Fibroblast of lung (primary cell): ENCODE results near the gene CDK11B. TPM values are rescaled to one million over a fixed set of nuclear protein-coding genes. Genes with fewer than 3 reads are reported as not detected.

Source experiments
- DNase-seq, 2 donors: peaks; one replicate each; pipeline versions ENCODE4 v3.0.0 to v3.0.0-alpha.2; 2010; ENCODE audit warnings: low read depth in 2 of 2
- H2AFZ ChIP-seq: 2 replicates; pipeline ENCODE4 v1.5.1; 2012; ENCODE audit warnings: low read length, control low read depth, inconsistent platforms
- H3K27ac ChIP-seq: 2 replicates; pipeline ENCODE4 v1.5.1; 2011; ENCODE audit warnings: low read length, control low read depth; ENCODE audit not compliant: insufficient read depth
- H3K27me3 ChIP-seq: 2 replicates; pipeline ENCODE4 v1.5.1; 2011; ENCODE audit warnings: mild to moderate bottlenecking, low read length; ENCODE audit not compliant: control insufficient read depth, insufficient read depth
- H3K36me3 ChIP-seq: 2 replicates; pipeline ENCODE4 v1.5.1; 2011; ENCODE audit warnings: low read length; ENCODE audit not compliant: control insufficient read depth, insufficient read depth
- H3K4me1 ChIP-seq: 2 replicates; pipeline ENCODE4 v1.5.1; 2011; ENCODE audit warnings: low read length; ENCODE audit not compliant: control insufficient read depth, insufficient read depth; ENCODE audit errors: extremely low read depth
- H3K4me2 ChIP-seq: 2 replicates; pipeline ENCODE4 v1.5.1; 2011; ENCODE audit warnings: low read length, control low read depth; ENCODE audit not compliant: insufficient read depth; ENCODE audit errors: extremely low read depth
- H3K4me3 ChIP-seq, 4 experiments: fragments of 200-600 bp in 1 of 4; sonication (generic) in 1 of 4; replicated peaks in 1 of 4; 2 replicates each; pipeline ENCODE4 v1.5.1; 2011 to 2016; ENCODE audit warnings: low read length in 4 of 4, low read depth in 3 of 4, mild to moderate bottlenecking in 3 of 4, control low read depth in 2 of 4, inconsistent platforms in 1 of 4, mixed read lengths in 1 of 4; ENCODE audit not compliant: insufficient read depth in 1 of 4; ENCODE audit errors: control extremely low read depth in 1 of 4
- H3K79me2 ChIP-seq: 2 replicates; pipeline ENCODE4 v1.5.1; 2012; ENCODE audit warnings: mild to moderate bottlenecking, low read length, inconsistent platforms; ENCODE audit not compliant: control insufficient read depth, insufficient read depth
- H3K9ac ChIP-seq: 2 replicates; pipeline ENCODE4 v1.5.1; 2011; ENCODE audit warnings: mild to moderate bottlenecking, low read length, control low read depth; ENCODE audit not compliant: insufficient read depth
- H3K9me3 ChIP-seq: 2 replicates; pipeline ENCODE4 v1.5.1; 2012; ENCODE audit warnings: low read depth, low read length; ENCODE audit not compliant: control insufficient read depth, insufficient read depth
- H4K20me1 ChIP-seq: 2 replicates; pipeline ENCODE4 v1.5.1; 2011; ENCODE audit warnings: low read length; ENCODE audit not compliant: control insufficient read depth, insufficient read depth; ENCODE audit errors: extremely low read depth
- CTCF ChIP-seq, 2 donors: IDR thresholded peaks in 1 of 2; conservative IDR thresholded peaks in 1 of 2; 1 replicate in 1 of 2; 2 replicates in 1 of 2; pipeline ENCODE4 v1.5.1; 2011 to 2012; ENCODE audit warnings: low read length in 2 of 2, control low read depth in 1 of 2, inconsistent platforms in 1 of 2, low read depth in 1 of 2, mild to moderate bottlenecking in 1 of 2
- EZH2 ChIP-seq: IDR thresholded peaks from 2 replicates; pipeline ENCODE4 v1.5.1; 2012; ENCODE audit warnings: low read length, control low read depth, mild to moderate bottlenecking; ENCODE audit errors: missing control alignments
- polyA plus RNA-seq, 2 donors: library from polyadenylated mRNA; depleted of rRNA in 1 of 2; stranded (reverse) in 1 of 2; unstranded in 1 of 2; fragments of >200 nt; gene quantifications; 2 replicates each; pipeline ENCODE4 v1.2.1, GENCODE V29; 2011 to 2012; ENCODE audit warnings: missing spikeins in 1 of 2
- total RNA-seq: library from RNA; depleted of rRNA; stranded (reverse); fragments of >200 nt; gene quantifications from 2 replicates; pipeline ENCODE4 v1.2.1, GENCODE V29; 2014

The CDK11B gene
- total and polyA plus RNA-seq, 2 donors (not counting 1 experiment from before 2014, with no cell fraction given): 2.5 to 9.7 TPM

- Histone ChIP-seq H3K4me1 (peaks cover 6% of the 10 kb centered on the region), H3K36me3 (peaks cover 4% of the 10 kb centered on the region), H3K4me3 (no peak overlapping the region), H3K9ac (no peak overlapping the region), H3K27me3 (no peaks in the 10 kb centered on the region), H3K27ac (no peak overlapping the region), H2AFZ (no peak overlapping the region), H3K9me3 (no peaks in the 10 kb centered on the region), H4K20me1 (no peaks in the 10 kb centered on the region), H3K79me2 (peaks cover 40% of the 10 kb centered on the region), H3K4me2 (no peak overlapping the region)
- TF ChIP-seq CTCF (conservative IDR thresholded peaks at IDR 0.05 in 1 of 2, IDR thresholded peaks at IDR 0.05 in 1 of 2; ENCODE audit: low read depth in 1 of 2, low read length in 2 of 2) (no peak), EZH2 (no peak)
- no peak for DNase-seq
Observed at GRCh38 chr1:1687846-1688245, 29.0 kb upstream of the CDK11B start.

DNA sequence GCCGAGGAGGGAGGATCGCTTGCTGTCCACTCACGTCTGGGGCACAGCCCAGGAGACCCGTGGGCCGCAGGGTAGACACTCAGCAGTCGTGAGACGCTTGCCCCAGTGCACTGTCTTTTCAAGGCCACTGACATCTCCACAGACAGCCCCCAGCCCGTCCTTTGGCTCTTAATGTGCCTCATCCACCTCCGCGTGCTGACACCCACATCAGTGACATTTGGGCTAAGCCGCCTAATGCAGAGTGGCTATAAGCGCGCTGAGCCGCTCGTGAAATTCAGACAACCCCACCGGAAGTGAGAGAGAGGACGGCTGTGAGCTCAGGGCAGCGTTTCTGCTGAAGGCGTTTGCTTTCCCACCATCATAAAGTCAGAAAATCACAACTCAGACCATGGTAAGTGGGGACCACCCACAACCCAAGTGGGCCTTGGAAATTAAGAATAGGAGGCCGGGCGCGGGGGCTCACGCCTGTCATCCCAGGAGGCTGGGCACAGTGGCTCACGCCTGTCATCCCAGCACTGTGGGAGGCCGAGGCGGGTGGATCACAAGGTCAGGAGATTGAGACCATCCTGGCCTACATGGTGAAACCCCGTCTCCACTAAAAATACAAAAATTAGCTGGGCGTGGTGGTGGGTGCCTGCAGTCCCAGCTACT lies 25.4 kb upstream of the CDK11B start:
- H3K4me3 ChIP-seq: no peak overlapping the region
- TF ChIP-seq EZH2 (no peak), CTCF (conservative IDR thresholded peaks at IDR 0.05 in 1 of 2, IDR thresholded peaks at IDR 0.05 in 1 of 2; ENCODE audit: low read depth in 1 of 2, low read length in 2 of 2) (no peak)
- peaks cover 4% of the 10 kb centered on the region for H3K36me3 ChIP-seq
- no peaks in the 10 kb centered on the region for H3K9me3 ChIP-seq
- H3K4me2 ChIP-seq: no peak overlapping the region
- H2AFZ ChIP-seq: no peak overlapping the region
- H3K27ac ChIP-seq: no peak overlapping the region
- H4K20me1 ChIP-seq: no peaks in the 10 kb centered on the region
- peaks cover 6% of the 10 kb centered on the region for H3K4me1 ChIP-seq
- H3K79me2 ChIP-seq: peaks cover 49% of the 10 kb centered on the region
- no peaks in the 10 kb centered on the region for H3K27me3 ChIP-seq
- DNase-seq: no peak
- no peak overlapping the region for H3K9ac ChIP-seq

- Histone ChIP-seq H3K36me3 (peaks cover 4% of the 10 kb centered on the region), H3K27me3 (no peaks in the 10 kb centered on the region), H3K4me3 (no peak overlapping the region), H3K9me3 (no peaks in the 10 kb centered on the region), H3K4me1 (peaks cover 8% of the 10 kb centered on the region), H3K79me2 (peaks cover 53% of the 10 kb centered on the region), H2AFZ (no peak overlapping the region), H3K4me2 (no peak overlapping the region), H3K27ac (no peak overlapping the region), H3K9ac (no peak overlapping the region), H4K20me1 (no peaks in the 10 kb centered on the region)
- TF ChIP-seq CTCF (conservative IDR thresholded peaks at IDR 0.05 in 1 of 2, IDR thresholded peaks at IDR 0.05 in 1 of 2; ENCODE audit: low read depth in 1 of 2, low read length in 2 of 2) (no peak), EZH2 (no peak)
- DNase-seq: no peak
Observed at GRCh38 chr1:1683104-1683905, 24.5 kb upstream of the CDK11B start.
